NK-92 (cell line): Measurements from ENCODE around the gene AQP6.

Source experiments
- DNase-seq: peaks from one replicate; lab custom pipeline; 2025; ENCODE audit not compliant: unreplicated experiment; lab: John Stamatoyannopoulos, UW

AQP6 gene

DNA sequence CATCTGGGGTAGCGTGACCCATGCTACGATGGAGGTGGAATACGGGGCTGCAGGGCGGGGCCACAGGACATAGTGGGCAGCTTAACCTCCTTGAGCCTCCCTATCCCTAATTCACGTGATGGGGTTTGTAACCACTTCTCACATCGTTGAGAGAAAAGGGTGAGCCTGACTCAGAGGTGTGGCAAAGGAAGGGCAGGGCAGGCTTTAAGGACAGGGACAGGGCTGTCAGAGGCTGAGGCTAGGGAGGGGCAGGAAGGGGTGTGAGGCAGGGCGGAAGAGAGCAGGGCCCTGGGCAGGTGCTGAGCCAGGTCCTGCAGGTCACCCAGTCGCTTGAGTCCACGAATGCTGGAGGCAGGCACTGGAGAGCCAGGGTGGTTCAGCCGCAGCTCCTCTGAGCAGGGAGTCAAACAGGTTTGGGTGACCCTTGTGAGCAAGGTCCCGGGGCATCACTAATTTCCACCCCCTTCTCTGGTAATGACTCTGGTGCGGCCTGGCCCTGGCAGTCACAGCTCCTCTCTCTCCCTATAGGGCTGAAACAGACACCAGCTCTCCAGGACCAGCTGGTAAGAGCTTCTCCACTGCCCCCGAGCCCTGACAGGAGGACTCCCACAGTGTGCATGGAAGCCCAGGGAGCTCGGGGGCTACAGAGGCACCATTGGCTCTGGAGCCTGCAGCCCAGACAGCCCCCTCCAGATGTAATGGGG, 29.7 kb upstream of the AQP6 start:
- DNase-seq = no peak

DNA sequence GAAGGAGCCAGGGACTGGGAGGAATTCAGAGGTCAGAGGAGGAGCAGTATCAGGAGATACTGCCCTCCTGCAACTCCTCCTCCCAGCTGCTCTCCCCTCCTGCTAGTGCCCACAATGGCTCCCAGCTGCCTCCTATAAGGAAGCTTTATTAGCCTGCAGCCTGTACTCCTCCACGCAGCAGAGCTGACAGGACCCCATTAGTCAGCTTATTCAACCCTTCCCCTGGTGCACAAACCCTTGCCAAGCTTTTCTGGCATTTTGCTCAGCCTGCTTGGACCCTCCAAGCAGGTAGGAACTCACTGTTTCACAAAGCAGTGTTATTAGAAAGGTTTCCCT, 29.2 kb upstream of the AQP6 start:
- DNase-seq = no peak

DNA sequence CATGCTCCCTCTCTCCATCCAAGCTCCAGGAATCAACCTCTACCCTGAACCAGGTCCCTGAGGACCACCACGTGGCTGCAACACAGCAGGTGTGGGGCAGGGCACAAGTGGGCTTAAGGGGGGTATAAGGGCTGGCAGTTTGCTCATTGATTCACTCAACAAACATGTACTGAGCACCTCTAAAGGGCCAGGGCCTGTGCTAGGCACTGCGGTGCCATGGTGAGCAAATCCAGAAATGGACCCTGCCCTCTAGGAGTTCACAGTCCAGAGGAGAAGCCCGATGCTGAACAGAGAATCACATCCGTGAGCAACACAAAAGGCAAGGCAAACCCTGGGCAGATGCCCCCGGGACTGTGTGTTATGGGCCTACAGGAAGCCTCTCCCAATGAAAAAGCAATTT, 28.7 kb upstream of the AQP6 start:
- no peak for DNase-seq

DNA sequence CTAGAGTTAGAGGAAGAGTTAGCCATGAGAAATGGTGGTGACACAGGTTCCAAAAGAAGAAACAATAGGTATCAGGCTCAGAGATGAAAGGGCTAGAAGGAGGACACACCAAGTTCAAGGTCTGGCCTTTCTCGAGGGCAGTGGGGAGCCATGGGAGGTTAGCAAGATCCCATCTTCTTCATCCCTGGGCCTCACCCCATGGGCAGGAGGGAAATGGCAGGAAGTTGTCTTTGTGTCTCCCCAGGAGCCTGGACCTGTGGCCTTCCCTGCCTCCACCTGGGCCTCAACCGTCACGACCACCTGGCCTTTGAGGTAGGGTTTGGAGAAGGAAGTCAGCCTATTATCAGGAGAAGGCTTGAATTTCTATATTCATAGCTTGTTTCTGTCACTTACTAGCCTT, 28.0 kb upstream of the AQP6 start:
- no peak for DNase-seq

DNA sequence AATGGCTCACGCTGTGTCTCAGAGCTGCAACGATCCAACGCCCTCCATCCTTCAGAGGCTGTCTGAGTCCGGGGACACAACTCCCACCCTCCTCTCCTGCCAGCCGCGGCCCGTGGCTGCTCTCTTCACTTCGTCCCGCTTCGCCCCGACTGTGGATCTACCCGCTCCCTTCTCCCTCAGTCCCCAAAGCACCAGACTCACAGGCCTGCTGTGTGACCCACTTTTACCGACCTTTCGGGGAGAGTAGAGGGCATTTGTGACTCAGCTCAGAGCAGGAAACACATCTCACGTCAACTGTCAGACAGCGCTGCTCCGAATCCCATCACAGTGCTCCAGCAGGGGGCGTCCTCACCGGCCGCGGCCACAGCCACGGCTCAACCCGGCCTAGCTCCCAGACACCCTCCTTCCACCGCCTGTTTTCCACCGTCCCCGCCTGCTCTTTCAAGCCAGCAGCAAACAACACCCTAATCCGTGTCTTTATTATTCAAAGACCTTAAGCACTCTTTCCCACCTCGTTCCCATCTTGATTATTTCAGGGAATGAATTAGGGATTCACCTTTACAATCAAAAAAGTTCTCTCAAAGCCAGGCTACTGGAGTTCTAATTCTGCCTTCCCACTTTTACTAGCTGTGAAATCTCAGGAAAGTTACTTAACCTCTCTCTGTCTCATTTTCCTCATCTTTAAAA, 27.2 kb upstream of the AQP6 start:
- DNase-seq = no peak

DNA sequence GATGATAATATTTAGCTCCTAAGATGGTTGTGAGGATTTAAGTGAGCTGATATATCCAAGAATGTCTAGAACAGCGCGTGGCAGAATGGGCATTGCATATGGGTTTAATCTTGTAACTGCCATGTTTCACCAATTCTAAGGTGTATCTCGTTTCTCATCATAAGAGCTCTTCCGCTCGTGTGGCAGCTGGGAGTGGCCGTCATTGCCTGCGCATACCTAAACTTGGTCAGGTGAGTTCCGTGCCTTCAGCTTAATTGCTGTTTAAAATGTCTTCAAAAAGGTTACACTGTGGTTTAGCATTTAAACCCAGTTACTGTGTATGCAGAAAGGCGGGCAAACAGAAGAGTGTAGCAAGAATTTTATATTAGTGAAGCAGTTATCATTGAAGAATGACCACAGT, 26.7 kb upstream of the AQP6 start:
- no peak for DNase-seq

DNA sequence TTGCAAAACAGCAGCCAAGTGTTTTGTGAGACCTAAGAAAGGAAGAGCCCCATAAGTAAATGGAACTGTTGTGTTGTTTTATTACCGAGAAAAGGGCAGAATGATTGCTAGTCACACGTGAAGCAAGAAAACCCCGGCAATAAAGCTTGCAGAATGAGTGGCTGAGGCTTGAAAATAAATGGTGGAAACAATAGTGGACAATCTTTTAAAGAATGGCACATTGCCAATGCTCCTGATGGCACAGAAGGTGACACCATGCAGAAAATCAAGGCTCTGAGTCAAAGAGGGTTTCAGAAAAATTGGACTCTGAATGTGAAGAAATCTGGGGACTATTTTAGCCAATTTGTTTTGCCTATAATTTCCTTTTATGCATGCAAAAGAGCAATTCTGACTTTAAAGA, 26.2 kb upstream of the AQP6 start:
- no peak for DNase-seq

DNA sequence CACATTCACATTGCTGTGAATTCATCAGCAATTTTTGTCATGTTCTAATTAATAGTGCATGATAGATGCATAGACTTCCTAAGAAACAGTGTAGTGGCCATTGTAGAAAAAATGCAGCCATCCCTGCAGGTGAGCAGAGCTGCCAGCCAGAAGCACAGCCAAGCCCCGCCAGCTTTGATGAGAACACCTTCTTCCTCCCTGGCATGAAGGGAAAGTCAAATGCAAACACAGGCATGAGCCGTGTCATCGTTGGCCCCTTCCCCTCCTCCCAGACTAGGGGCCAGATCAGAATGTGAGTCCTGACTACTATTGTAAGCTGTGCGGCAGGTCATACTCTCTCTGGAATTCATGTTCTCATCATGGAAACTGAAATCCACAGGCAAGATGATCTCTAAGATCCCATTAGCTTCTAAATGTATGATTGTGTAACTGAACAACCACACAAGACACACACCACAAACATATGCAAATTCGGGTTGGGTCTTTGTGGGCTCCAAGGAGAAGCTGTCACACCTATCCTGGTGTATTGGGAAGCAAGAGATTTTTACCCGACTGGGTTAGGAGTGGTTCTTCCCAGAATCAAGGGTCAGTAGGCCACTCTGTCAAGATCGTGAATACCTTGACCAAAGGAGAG, 25.0 kb upstream of the AQP6 start:
- DNase-seq = no peak

DNA sequence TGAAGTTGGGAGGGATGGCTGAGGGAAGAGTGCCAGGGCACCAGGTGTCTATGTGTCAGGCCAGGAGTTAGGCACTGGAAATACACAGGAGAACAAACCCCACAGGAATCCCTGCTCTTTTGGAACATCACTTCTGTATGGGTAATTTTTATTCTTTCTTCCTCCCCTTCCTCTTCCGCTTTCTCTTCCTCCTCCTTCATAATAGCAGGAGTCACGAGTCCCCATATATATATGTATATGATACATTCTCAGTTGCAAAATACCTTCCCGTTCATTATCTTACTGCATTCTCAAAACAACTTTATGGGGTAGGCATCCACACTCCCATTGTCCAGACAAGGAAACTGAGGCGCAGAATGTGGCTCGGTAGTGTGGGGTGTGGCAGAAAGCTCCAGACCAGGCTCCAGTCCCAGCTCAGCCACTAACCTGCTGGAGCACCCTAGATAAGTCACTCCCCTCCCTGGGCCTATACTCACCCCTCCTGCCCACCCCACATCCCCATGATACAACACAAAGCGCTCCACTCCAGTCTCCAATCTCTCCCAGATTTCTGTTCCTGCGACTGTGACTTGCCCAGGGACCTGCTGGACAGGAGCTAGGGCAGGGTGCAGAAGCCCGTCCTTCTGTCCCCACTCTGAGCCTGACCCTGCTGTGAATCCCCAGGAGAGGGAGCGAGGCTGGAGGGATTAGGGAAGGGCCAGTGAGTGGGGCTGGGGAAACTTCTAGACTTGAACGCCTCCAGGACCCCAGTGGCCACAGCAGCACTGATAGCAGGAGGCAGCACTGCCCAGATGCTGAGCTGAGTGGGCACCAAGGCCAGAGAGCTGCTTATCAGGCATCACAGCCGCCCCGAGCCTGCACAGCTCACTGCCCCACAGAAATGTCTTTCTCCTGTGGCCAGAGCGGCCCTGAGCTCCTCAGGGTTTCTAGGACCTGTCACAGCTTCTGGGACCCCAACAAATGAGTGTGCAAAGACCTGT, 23.6 kb upstream of the AQP6 start:
- no peak for DNase-seq

DNA sequence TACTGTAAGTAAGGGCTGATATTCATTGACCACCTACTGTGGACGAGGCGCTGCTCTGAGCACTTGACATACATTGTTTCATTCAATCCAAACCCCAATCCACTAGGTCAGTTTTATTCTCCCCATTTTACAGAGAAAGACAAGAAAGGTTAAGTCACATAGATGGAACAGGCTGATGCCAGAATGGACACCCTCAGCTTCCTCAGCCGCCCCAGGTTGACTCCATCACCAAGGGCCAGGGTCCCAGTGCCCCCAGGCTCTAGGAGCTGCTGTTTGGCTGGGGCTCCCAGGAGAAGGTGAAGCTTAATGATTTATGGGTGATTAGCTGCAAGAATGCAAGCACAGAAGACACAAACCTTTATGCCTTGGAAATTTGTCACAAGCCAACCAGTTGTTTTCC, 22.9 kb upstream of the AQP6 start:
- no peak for DNase-seq

DNA sequence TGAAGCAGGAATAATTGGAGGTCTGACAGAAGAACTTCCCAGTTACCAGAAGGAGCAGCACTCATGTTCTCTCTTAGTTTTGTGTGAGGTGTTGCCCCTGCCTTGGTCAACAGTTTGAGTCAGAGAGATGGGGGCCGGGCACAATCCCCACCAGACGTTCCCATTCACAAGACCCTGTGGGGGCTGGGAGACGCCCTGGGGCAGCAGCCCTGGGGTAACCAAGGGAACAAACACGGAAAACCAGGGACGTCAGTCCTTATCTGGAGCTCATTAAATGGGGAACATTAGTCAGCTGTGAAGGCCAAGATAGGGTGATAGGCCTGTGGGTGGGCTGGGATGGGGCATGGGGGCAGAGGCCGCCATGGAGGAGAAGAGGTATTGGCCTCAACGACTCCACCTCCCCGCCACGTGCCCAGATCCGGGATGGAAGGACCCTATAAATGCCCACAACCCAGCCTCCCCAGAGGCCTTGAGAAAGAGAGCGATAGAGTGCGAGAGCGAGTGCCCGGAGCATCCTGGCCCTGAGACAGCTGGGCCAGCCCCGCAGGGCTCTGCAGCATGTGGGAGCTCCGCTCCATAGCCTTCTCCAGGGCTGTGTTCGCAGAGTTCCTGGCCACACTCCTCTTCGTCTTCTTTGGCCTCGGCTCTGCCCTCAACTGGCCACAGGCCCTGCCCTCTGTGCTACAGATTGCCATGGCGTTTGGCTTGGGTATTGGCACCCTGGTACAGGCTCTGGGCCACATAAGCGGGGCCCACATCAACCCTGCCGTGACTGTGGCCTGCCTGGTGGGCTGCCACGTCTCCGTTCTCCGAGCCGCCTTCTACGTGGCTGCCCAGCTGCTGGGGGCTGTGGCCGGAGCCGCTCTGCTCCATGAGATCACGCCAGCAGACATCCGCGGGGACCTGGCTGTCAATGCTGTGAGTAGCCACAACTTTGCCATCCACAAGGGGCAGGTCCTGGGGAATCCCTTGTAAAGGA, 22.2 kb upstream of the AQP6 start, which contains the start of gene AQP2:
Gene AQP2, plus strand, starts transcription at position 465 of the 979 bp plus-strand sequence. Its CDS starts 94 bp downstream, at position 559.
- no peak for DNase-seq

DNA sequence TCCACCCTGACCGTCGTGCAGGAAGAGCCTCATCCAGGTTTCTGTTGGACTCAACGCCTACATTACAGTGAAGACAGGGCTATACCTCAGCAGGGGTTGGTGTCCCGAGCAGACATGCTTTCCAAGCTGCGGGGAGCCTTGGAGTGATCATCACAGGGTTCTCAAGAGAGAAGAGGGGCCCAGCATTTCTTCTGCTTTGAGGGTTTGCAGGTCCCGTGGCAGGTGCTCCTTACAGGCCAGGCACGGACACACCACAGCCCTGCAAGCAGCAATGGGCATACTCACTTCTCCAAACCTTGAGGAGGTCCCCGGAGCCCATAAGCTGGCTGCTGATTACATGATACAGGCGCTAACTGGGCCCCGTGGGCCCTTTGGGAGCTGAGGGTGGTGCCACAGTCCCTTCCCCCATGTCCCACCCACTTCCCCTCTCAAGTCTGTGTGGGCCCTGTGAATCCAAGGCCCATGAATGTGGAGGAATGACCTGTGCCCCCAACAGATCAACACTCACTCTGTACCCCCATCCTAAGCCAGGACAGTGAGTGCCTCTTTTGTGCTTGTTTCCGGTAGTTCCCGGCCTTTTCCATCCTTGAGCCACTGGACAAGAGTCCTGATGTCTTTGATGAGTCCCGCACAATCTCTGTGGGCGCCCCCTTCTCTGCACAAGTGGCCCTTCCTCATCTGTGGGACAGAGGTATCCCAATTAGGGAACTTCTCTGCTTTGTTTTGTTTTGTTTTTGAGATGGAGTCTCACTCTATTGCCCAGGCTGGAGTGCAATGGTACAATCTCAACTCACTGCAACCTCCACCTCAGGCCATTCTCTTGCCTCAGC, 21.1 kb upstream of the AQP6 start:
- DNase-seq = no peak

DNA sequence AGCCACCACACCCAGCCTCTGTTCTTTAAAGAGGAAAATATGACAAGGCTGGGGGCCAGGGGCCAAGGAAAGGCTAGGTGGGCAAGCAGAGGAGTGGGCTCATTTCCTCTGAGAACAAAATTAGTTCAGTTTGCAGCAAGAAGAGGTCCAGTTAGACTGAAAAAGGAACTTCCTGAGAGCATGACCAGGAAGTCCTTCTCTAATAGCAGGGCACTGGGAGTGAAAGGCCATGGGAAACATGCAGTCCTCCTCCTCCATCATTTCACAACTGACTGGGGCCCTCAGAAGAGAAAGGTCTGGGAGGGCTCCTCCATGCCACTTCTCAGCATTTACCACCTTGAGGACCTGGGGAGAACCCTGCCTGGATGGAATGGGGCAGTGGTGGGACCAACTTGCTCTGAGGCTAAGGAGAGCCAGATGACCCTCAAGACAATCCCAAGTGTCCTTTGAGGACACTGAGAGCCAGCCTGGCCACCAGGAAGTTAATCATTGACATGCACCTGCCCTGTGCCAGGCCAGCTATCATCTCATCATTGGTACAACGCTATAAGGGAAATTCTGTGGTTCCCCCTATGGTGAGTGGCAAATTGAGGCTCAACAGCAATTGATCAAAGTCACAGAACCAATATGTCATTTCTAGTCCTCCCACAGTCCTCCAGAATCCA, 20.2 kb upstream of the AQP6 start:
- DNase-seq = no peak

DNA sequence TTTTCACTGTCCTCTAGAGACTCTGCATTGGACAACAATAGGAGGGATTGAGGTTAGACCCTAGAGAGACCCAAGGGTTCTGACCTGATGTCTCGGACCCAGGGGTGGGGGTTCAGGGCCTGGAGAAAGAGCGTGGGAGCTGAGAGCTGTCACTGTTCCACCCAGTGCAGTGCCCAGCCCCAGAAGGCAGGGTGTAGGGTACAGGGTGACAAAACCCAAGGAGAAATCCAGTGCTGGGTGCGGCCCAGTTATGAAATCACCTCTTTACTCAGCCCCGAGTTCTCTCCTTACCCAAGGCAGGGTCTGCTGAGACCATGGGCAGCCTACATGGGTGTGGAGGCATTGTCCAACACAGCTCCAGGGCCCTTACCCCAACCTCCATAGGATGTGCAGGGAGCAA, 19.6 kb upstream of the AQP6 start:
- no peak for DNase-seq

DNA sequence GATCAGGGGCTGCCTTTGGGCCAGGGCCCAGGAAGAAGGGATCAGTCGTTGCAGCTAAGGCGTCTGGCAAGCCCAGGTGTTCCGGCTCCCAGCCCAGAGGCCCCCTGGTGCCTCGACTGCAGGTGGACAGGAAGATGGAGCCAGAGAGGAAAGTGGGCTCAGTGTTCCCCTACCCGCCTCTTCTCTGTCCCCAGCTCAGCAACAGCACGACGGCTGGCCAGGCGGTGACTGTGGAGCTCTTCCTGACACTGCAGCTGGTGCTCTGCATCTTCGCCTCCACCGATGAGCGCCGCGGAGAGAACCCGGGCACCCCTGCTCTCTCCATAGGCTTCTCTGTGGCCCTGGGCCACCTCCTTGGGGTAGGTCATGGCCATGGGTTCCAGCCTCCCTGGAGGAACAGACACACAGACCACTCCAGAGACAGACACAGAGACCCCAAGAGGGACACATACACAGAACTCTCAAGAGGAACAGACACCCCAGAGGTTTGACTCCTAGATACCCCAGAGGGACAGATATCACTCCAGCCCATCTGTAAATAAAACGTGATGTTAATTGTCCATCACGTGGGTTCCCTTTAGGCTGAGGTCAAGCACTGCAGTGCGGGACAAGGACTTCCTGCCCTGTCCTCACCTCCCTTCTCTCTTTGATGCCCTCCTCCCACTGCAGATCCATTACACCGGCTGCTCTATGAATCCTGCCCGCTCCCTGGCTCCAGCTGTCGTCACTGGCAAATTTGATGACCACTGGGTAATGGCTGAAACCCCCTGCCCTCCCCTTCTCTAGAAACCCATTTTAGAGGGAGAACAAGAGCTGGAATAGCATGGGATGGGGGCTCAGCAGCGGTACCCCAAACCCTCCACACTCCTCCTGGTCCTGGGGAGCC, 18.5 kb upstream of the AQP6 start:
- no peak for DNase-seq

DNA sequence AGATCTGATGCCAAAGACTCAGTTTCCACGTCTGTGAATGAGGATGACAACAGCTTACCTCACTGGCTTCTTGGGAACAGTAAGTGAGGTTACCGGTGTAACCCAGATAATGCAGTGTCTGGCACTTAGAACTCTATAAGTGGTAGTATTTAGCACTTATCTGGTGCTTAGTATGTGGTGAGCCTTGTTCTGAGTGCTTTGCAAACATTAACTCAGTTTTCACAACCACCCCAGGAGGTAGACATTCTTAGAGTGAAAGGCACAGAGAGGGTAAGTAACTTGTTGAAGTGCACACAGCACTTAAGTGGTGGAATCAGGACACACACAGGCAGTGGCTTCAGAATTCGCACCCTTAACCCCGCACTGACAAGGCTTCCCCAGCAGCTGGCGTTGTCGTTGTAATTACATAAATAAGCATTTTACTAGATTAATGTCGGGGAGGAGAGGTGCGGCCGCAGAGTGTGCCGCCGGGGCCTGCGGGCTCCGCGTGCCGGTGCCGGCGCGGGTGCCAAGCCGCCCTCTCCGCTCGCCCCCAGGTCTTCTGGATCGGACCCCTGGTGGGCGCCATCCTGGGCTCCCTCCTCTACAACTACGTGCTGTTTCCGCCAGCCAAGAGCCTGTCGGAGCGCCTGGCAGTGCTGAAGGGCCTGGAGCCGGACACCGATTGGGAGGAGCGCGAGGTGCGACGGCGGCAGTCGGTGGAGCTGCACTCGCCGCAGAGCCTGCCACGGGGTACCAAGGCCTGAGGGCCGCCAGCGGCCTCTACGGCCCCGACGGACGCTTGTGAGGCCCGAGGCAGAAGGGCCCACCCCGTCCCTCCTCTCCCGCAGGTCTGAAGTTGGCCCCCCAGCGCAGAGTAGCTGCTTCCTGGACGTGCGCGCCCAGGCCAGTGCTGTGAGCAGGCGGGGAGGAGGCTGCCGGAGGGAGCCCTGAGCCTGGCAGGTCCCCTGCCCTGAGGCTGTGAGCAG, 17.6 kb upstream of the AQP6 start:
- DNase-seq = no peak
